Stimulated activated CD4-positive, alpha-beta T cell treated with anti-CD3 and anti-CD28 coated beads, Interleukin-1b, Interleukin-23, amount 100 ng/mL, for 4 hours (primary cell): ENCODE data around the gene SRP19.
A peak's percentile ranks its signal among the peaks of the same experiment; 100 is the strongest.
"Not testable (repeated sequence)": the region's sequence is repeated elsewhere in the genome, so short reads cannot be mapped to it uniquely, and the experiment has no call there.

Experiments
- DNase-seq, 2 donors: peaks; one replicate each; pipeline ENCODE4 v3.0.0-alpha.2; 2020; ENCODE audit warnings: low read depth in 2 of 2

SRP19 gene

GRCh38 chr5:112860929-112861637 lies at the start of gene SRP19:
SRP19 (plus strand) TSS chr5:112861287; CDS start chr5:112861377, 90 bp downstream.
- DNase-seq = peak; percentile 78 to 80

GRCh38 chr5:112812549-112812948 lies 48.5 kb upstream of the SRP19 start:
- DNase-seq = no peak

- no peak for DNase-seq
Measured at GRCh38 chr5:112820246-112820645, 40.8 kb upstream of the SRP19 start.

- DNase-seq = no peak
Measured at GRCh38 chr5:112822456-112822855, 38.6 kb upstream of the SRP19 start.

GRCh38 chr5:112823181-112823580 lies 37.9 kb upstream of the SRP19 start:
- DNase-seq = no peak

GRCh38 chr5:112823656-112824055 lies 37.4 kb upstream of the SRP19 start:
- DNase-seq = no peak

GRCh38 chr5:112824197-112824596 lies 36.9 kb upstream of the SRP19 start:
- DNase-seq = no peak

- DNase-seq = no peak
Measured at GRCh38 chr5:112830378-112830777, 30.7 kb upstream of the SRP19 start.

GRCh38 chr5:112833971-112834370 lies 27.1 kb upstream of the SRP19 start:
- DNase-seq = no peak

GRCh38 chr5:112844489-112844888 lies 16.6 kb upstream of the SRP19 start:
- no peak for DNase-seq

- DNase-seq = no peak
Measured at GRCh38 chr5:112846556-112846955, 14.5 kb upstream of the SRP19 start.

GRCh38 chr5:112847306-112847705 lies 13.8 kb upstream of the SRP19 start:
- no peak for DNase-seq

- DNase-seq = peak in 1 of 2 donors; percentile 8
Measured at GRCh38 chr5:112848116-112848811, 12.8 kb upstream of the SRP19 start.

- DNase-seq = no peak
Measured at GRCh38 chr5:112849912-112850311, 11.2 kb upstream of the SRP19 start.

- DNase-seq = no peak
Measured at GRCh38 chr5:112854651-112855050, 6.4 kb upstream of the SRP19 start.

- DNase-seq = no peak
Measured at GRCh38 chr5:112857866-112858265, 3.2 kb upstream of the SRP19 start.

- not testable (repeated sequence) for DNase-seq
Measured at GRCh38 chr5:112860571-112860928, 537 bp upstream of the SRP19 start.

GRCh38 chr5:112861638-112861985 lies 525 bp downstream of the SRP19 start:
- DNase-seq = no peak

- no peak for DNase-seq
Measured at GRCh38 chr5:112862085-112862484, 998 bp downstream of the SRP19 start.

GRCh38 chr5:112863549-112863948 lies 2.5 kb downstream of the SRP19 start:
- no peak for DNase-seq

GRCh38 chr5:112865128-112865527 lies 4.0 kb downstream of the SRP19 start:
- no peak for DNase-seq

GRCh38 chr5:112866739-112867138 lies 5.7 kb downstream of the SRP19 start:
- no peak for DNase-seq

GRCh38 chr5:112867411-112867810 lies 6.3 kb downstream of the SRP19 start:
- no peak for DNase-seq

GRCh38 chr5:112869948-112870347 lies 8.9 kb downstream of the SRP19 start:
- no peak for DNase-seq
